ENCODE measurements around the gene PRF1.

The PRF1 gene

DNA sequence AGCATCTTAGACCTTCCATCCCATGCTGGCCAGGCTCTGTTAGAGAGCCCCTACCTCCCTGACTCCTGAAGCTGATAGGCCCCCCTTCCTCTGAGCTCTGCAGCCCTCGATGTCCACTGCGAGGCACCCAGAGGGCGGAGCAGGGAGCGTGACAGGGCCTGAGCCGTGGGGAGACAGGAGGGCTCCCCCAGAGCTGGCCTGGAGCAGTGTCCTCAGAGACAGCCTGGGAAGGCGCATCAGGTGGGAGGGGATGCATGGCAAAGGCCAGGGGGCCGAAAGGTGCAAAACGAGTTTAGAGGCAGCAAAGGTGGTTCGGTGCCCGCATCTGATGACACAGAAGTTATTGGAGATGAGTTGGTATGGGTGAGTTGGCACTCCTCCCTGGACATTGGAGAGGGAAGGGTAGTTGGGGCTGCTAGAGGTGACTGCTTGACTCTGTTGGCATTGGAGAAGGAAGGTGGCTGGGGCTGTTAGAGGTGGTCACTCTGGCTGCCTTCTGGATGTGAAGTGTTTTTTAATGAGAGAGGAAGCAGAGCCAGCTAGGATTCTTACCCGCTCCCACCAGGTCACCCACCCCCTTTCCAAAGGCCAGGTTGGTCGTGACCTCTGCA lies 53.1 kb downstream of the PRF1 start:
- H3K4me3 ChIP-seq (ENCODE audit: low read length): no peak overlapping the region
- TF ChIP-seq, protein P1, sequence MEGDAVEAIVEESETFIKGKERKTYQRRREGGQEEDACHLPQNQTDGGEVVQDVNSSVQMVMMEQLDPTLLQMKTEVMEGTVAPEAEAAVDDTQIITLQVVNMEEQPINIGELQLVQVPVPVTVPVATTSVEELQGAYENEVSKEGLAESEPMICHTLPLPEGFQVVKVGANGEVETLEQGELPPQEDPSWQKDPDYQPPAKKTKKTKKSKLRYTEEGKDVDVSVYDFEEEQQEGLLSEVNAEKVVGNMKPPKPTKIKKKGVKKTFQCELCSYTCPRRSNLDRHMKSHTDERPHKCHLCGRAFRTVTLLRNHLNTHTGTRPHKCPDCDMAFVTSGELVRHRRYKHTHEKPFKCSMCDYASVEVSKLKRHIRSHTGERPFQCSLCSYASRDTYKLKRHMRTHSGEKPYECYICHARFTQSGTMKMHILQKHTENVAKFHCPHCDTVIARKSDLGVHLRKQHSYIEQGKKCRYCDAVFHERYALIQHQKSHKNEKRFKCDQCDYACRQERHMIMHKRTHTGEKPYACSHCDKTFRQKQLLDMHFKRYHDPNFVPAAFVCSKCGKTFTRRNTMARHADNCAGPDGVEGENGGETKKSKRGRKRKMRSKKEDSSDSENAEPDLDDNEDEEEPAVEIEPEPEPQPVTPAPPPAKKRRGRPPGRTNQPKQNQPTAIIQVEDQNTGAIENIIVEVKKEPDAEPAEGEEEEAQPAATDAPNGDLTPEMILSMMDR (IDR thresholded peaks at IDR 0.05; ENCODE audit: insufficient read depth, low read depth, low read length, missing control alignments): no peak
- no peak for DNase-seq (ENCODE audit: low read depth)
